Aortic smooth muscle cell (primary cell): Measurements from ENCODE around the gene BICD2. TPM values are rescaled to one million over a fixed set of nuclear protein-coding genes. Genes with fewer than 3 reads are reported as not detected.

Source experiments
- total RNA-seq: library from RNA; depleted of rRNA; stranded (reverse); fragments of >200 nt; gene quantifications from 2 replicates; pipeline ENCODE4 v1.2.3, GENCODE V29; 2014

BICD2 gene
- total RNA-seq = 48.4 and 58.1 TPM in 2 replicates

GRCh38 chr9:92764381-92764987 lies at the start of gene BICD2:
Gene BICD2 (minus strand): TSS chr9:92764833. CDS start chr9:92764744, 89 bp downstream.

GRCh38 chr9:92669890-92670708 lies 94.5 kb downstream of the BICD2 start, which contains the start of gene IPPK:
Gene IPPK (minus strand): TSS chr9:92670131. CDS start chr9:92669988, 143 bp downstream.

Other genes with a start within 250 kb of the BICD2 start
- 8.2 and 22.3 TPM in 2 replicates for gene ECM2, start 228.8 kb downstream of the BICD2 start, total RNA-seq
- 14.9 and 16.0 TPM in 2 replicates for gene IPPK, start 94.7 kb downstream of the BICD2 start, total RNA-seq
- gene ZNF484, start 113.2 kb upstream of the BICD2 start, total RNA-seq = 11.0 and 12.8 TPM in 2 replicates
- not detected in 2 replicates for gene FGD3, start 182.7 kb upstream of the BICD2 start, total RNA-seq